B cell (primary cell): ENCODE results near the gene SLC25A21.

ENCODE experiments used
- EZH2 ChIP-seq: IDR thresholded peaks from 2 replicates; pipeline ENCODE4 v1.6.1; 2012; ENCODE audit warnings: borderline replicate concordance, low read depth, mild to moderate bottlenecking, moderate library complexity, low read length; ENCODE audit not compliant: insufficient read depth, poor library complexity, severe bottlenecking
- TF ChIP-seq, protein P1 (sequence below): fragments of 200-600 bp; IDR thresholded peaks from one replicate; pipeline ENCODE4 v1.8.0; 2022; ENCODE audit warnings: antibody characterized with exemption, mild to moderate bottlenecking

DNA sequence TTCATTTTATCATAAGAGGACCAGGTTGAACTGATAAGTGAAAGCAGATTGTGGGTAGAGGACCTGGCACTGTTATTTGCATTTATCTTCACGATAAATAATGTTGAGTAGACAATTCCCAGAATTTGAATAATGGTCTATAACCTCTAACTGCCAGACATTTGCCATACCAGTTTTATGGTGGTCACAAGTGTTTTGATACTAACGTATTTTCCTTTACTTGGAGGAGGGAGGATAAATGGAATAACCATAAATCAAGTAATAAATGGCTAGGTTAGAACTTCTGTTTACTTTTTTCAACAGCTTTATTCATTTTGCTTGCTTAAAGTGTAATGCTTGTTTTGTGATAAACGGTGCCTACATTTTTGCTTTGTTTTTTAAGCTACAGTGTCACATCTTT lies 501.3 kb downstream of the SLC25A21 start:
- TF ChIP-seq, protein P1, sequence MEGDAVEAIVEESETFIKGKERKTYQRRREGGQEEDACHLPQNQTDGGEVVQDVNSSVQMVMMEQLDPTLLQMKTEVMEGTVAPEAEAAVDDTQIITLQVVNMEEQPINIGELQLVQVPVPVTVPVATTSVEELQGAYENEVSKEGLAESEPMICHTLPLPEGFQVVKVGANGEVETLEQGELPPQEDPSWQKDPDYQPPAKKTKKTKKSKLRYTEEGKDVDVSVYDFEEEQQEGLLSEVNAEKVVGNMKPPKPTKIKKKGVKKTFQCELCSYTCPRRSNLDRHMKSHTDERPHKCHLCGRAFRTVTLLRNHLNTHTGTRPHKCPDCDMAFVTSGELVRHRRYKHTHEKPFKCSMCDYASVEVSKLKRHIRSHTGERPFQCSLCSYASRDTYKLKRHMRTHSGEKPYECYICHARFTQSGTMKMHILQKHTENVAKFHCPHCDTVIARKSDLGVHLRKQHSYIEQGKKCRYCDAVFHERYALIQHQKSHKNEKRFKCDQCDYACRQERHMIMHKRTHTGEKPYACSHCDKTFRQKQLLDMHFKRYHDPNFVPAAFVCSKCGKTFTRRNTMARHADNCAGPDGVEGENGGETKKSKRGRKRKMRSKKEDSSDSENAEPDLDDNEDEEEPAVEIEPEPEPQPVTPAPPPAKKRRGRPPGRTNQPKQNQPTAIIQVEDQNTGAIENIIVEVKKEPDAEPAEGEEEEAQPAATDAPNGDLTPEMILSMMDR, result no peak
- TF ChIP-seq EZH2, result no peak
